HG02571 (cell line): ENCODE results near the gene KCNMA1.
A peak's percentile ranks its signal among the peaks of the same experiment; 100 is the strongest.

ENCODE experiments used
- ATAC-seq: cut with Tn5 transposase; IDR thresholded peaks from one replicate; pipeline ENCODE4 v1.9.1; 2021; ENCODE audit warnings: mild to moderate bottlenecking, moderate library complexity; ENCODE audit not compliant: unreplicated experiment

The KCNMA1 gene

GRCh38 chr10:77016855-77017254, 620.8 kb downstream of the KCNMA1 start:
- ATAC-seq, result no peak

GRCh38 chr10:77016278-77016815, 621.3 kb downstream of the KCNMA1 start:
- no peak for ATAC-seq

- no peak for ATAC-seq
Measured at GRCh38 chr10:77015360-77015759, 622.2 kb downstream of the KCNMA1 start.

GRCh38 chr10:77012812-77013500, 624.7 kb downstream of the KCNMA1 start:
- no peak for ATAC-seq

GRCh38 chr10:77011874-77012811, 625.5 kb downstream of the KCNMA1 start:
- no peak for ATAC-seq

- no peak for ATAC-seq
Measured at GRCh38 chr10:77010430-77010829, 627.2 kb downstream of the KCNMA1 start.

GRCh38 chr10:77007834-77008233, 629.8 kb downstream of the KCNMA1 start:
- ATAC-seq, result peak; percentile 85

- no peak for ATAC-seq
Measured at GRCh38 chr10:77006836-77007511, 630.6 kb downstream of the KCNMA1 start.

- ATAC-seq, result no peak
Measured at GRCh38 chr10:77005871-77006270, 631.7 kb downstream of the KCNMA1 start.

- no peak for ATAC-seq
Measured at GRCh38 chr10:77004917-77005564, 632.6 kb downstream of the KCNMA1 start.

GRCh38 chr10:77002872-77003271, 634.7 kb downstream of the KCNMA1 start:
- no peak for ATAC-seq

- no peak for ATAC-seq
Measured at GRCh38 chr10:77001206-77001605, 636.4 kb downstream of the KCNMA1 start.

- ATAC-seq, result no peak
Measured at GRCh38 chr10:76998451-76998850, 639.2 kb downstream of the KCNMA1 start.

- ATAC-seq, result no peak
Measured at GRCh38 chr10:76997631-76998030, 640.0 kb downstream of the KCNMA1 start.

- no peak for ATAC-seq
Measured at GRCh38 chr10:76995023-76995422, 642.6 kb downstream of the KCNMA1 start.

GRCh38 chr10:76993213-76993612, 644.4 kb downstream of the KCNMA1 start:
- ATAC-seq, result no peak

- no peak for ATAC-seq
Measured at GRCh38 chr10:76992467-76992866, 645.1 kb downstream of the KCNMA1 start.

- no peak for ATAC-seq
Measured at GRCh38 chr10:76991621-76992020, 646.0 kb downstream of the KCNMA1 start.

GRCh38 chr10:76990561-76990960, 647.0 kb downstream of the KCNMA1 start:
- no peak for ATAC-seq

- ATAC-seq, result no peak
Measured at GRCh38 chr10:76984559-76985443, 652.8 kb downstream of the KCNMA1 start.
